HEK293T (cell line): ENCODE data around the gene SAMD1.

Source experiments
- ARNT ChIP-seq: fragments of 450-650 bp; IDR thresholded peaks from 2 replicates; pipeline ENCODE4 v1.6.1; 2017; ENCODE audit warnings: mild to moderate bottlenecking
- BHLHE40 ChIP-seq: fragments of 450-650 bp; IDR thresholded peaks from 2 replicates; pipeline ENCODE4 v1.6.1; 2016; ENCODE audit warnings: mild to moderate bottlenecking, moderate library complexity, borderline replicate concordance
- CTBP1 ChIP-seq: fragments of 450-650 bp; IDR thresholded peaks from 2 replicates; pipeline ENCODE4 v1.6.1; 2016; ENCODE audit warnings: borderline replicate concordance
- ELF4 ChIP-seq: fragments of 450-650 bp; IDR thresholded peaks from 2 replicates; pipeline ENCODE4 v1.6.1; 2017; ENCODE audit warnings: antibody characterized with exemption
- FOXA1 ChIP-seq: fragments of 450-650 bp; IDR thresholded peaks from 2 replicates; pipeline ENCODE4 v1.6.1; 2016; ENCODE audit warnings: mild to moderate bottlenecking
- FOXK2 ChIP-seq: fragments of 450-650 bp; IDR thresholded peaks from 2 replicates; pipeline ENCODE4 v1.6.1; 2016; ENCODE audit warnings: mild to moderate bottlenecking
- FOXM1 ChIP-seq: fragments of 450-650 bp; IDR thresholded peaks from 2 replicates; pipeline ENCODE4 v1.6.1; 2017; ENCODE audit warnings: mild to moderate bottlenecking, borderline replicate concordance
- NFRKB ChIP-seq: fragments of 450-650 bp; IDR thresholded peaks from 2 replicates; pipeline ENCODE4 v1.6.1; 2016; ENCODE audit warnings: mild to moderate bottlenecking, moderate library complexity
- SUZ12 ChIP-seq: fragments of 450-650 bp; IDR thresholded peaks from 2 replicates; pipeline ENCODE4 v1.6.1; 2016; ENCODE audit warnings: mild to moderate bottlenecking
- TARDBP ChIP-seq: fragments of 450-650 bp; IDR thresholded peaks from 2 replicates; pipeline ENCODE4 v1.6.1; 2016
- ZNF384 ChIP-seq: fragments of 450-650 bp; IDR thresholded peaks from 2 replicates; pipeline ENCODE4 v1.6.1; 2016
- TF ChIP-seq, protein P1 (sequence below): fragments of 450-650 bp; IDR thresholded peaks from 2 replicates; pipeline ENCODE4 v1.6.1; 2016

- no peak for TF ChIP-seq TARDBP
- no peak for TF ChIP-seq ZNF384
- TF ChIP-seq FOXK2: no peak
- TF ChIP-seq NFRKB: no peak
- TF ChIP-seq ARNT: no peak
- TF ChIP-seq SUZ12: no peak
- TF ChIP-seq BHLHE40: no peak
- TF ChIP-seq FOXM1: no peak
- TF ChIP-seq, protein P1, sequence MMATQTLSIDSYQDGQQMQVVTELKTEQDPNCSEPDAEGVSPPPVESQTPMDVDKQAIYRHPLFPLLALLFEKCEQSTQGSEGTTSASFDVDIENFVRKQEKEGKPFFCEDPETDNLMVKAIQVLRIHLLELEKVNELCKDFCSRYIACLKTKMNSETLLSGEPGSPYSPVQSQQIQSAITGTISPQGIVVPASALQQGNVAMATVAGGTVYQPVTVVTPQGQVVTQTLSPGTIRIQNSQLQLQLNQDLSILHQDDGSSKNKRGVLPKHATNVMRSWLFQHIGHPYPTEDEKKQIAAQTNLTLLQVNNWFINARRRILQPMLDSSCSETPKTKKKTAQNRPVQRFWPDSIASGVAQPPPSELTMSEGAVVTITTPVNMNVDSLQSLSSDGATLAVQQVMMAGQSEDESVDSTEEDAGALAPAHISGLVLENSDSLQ: no peak
- no peak for TF ChIP-seq FOXA1
- no peak for TF ChIP-seq CTBP1
- TF ChIP-seq ELF4: no peak
Measured at GRCh38 chr19:14039181-14039580, 51.4 kb downstream of the SAMD1 start.
